CD8-positive, alpha-beta memory T cell (primary cell): ENCODE measurements around the gene CGB2. TPM values are rescaled to one million over a fixed set of nuclear protein-coding genes. Genes with fewer than 3 reads are reported as not detected.

Source experiments
- CTCF ChIA-PET: fragments of 350-600 bp; sonication (Branson Sonifier 250); formaldehyde crosslinking; loops from one replicate; lab custom pipeline; 2021; ENCODE audit warnings: antibody characterized with exemption; lab: Charles Lee
- POLR2A ChIA-PET: fragments of 350-600 bp; sonication (Branson Sonifier 250); formaldehyde crosslinking; loops from one replicate; lab custom pipeline; 2021; ENCODE audit warnings: antibody characterized with exemption; lab: Charles Lee
- DNase-seq, 5 donors: peaks; one replicate each; pipeline versions ENCODE4 v3.0.0 to v3.0.0-alpha.2; 2020 to 2022; ENCODE audit warnings: mixed read lengths in 1 of 5
- H3K27ac ChIP-seq: one replicate; pipeline ENCODE4 v1.7.0; 2013; ENCODE audit warnings: low read depth, mild to moderate bottlenecking, low read length, moderate library complexity
- H3K27me3 ChIP-seq: 2 replicates; pipeline ENCODE4 v1.7.0; 2013; ENCODE audit warnings: low read length, mild to moderate bottlenecking; ENCODE audit not compliant: insufficient read depth, poor library complexity, severe bottlenecking
- H3K36me3 ChIP-seq: 2 replicates; pipeline ENCODE4 v1.7.0; 2013; ENCODE audit warnings: mild to moderate bottlenecking, low read length, moderate library complexity; ENCODE audit not compliant: insufficient read depth
- H3K4me1 ChIP-seq: 2 replicates; pipeline ENCODE4 v1.7.0; 2013; ENCODE audit warnings: mild to moderate bottlenecking, low read length, moderate library complexity; ENCODE audit not compliant: insufficient read depth
- H3K4me3 ChIP-seq: 2 replicates; pipeline ENCODE4 v1.7.0; 2013; ENCODE audit warnings: mild to moderate bottlenecking, low read length
- H3K9me3 ChIP-seq: 2 replicates; pipeline ENCODE4 v1.7.0; 2013; ENCODE audit warnings: mild to moderate bottlenecking, low read length
- H3K27ac Mint-ChIP-seq, 8 donors: one replicate each; pipeline ENCODE4 v1.8.0; 2020 to 2021; ENCODE audit warnings: mixed read lengths in 8 of 8, mild to moderate bottlenecking in 6 of 8, inconsistent platforms in 3 of 8, moderate library complexity in 3 of 8
- H3K27me3 Mint-ChIP-seq, 2 donors: one replicate each; pipeline ENCODE4 v1.8.0; 2020 to 2021; ENCODE audit warnings: mixed read lengths in 2 of 2, mild to moderate bottlenecking in 1 of 2, moderate library complexity in 1 of 2
- H3K36me3 Mint-ChIP-seq, 3 donors: one replicate each; pipeline ENCODE4 v1.8.0; 2020 to 2021; ENCODE audit warnings: mixed read lengths in 3 of 3, inconsistent platforms in 1 of 3, mild to moderate bottlenecking in 1 of 3
- H3K4me1 Mint-ChIP-seq, 3 donors: one replicate each; pipeline ENCODE4 v1.8.0; 2020 to 2021; ENCODE audit warnings: mixed read lengths in 3 of 3, inconsistent platforms in 1 of 3, mild to moderate bottlenecking in 1 of 3
- H3K4me3 Mint-ChIP-seq, 7 donors: one replicate each; pipeline ENCODE4 v1.8.0; 2020 to 2021; ENCODE audit warnings: mixed read lengths in 7 of 7, mild to moderate bottlenecking in 6 of 7, moderate library complexity in 4 of 7, inconsistent platforms in 2 of 7
- H3K9me3 Mint-ChIP-seq, 5 donors: one replicate each; pipeline ENCODE4 v1.8.0; 2020 to 2022; ENCODE audit warnings: mixed read lengths in 5 of 5, mild to moderate bottlenecking in 3 of 5, moderate library complexity in 2 of 5, inconsistent platforms in 1 of 5
- polyA plus RNA-seq: library from polyadenylated mRNA; unstranded; fragments of 300-500 nt; fragmentation: Illumina TruSeq; gene quantifications from one replicate; pipeline ENCODE4 v1.2.3, GENCODE V29; 2021
- total RNA-seq, 2 experiments: library from RNA; stranded (reverse); gene quantifications; one replicate each; pipeline ENCODE4 v1.2.3, GENCODE V29; 2021

The CGB2 gene
- total and polyA plus RNA-seq, 3 experiments from 2014 or later: not detected

GRCh38 chr19:49011194-49011593 is 20.5 kb upstream of the CGB2 start:
- DNase-seq: no peak
- Mint-ChIP-seq H3K27me3 (no peaks in the 10 kb centered on the region), H3K27ac (peak overlapping the region in 1 of 8 donors; percentile 45), H3K4me3 (no peak overlapping the region), H3K36me3 (peaks cover 0 to 62% (median 2%) of the 10 kb centered on the region in 3 donors), H3K4me1 (no peaks in the 10 kb centered on the region), H3K9me3 (no peaks in the 10 kb centered on the region)
- no peaks in the 10 kb centered on the region for H3K36me3 ChIP-seq
- no peak overlapping the region for H3K27ac ChIP-seq
- CTCF ChIA-PET: interaction anchor here (3.0 kb wide), 1 partner anchor 18 kb away, joined by 11 read pairs; the partner anchor contains the start of genes GYS1 and RUVBL2
- no peak overlapping the region for H3K4me3 ChIP-seq
- no peaks in the 10 kb centered on the region for H3K9me3 ChIP-seq
- no peaks in the 10 kb centered on the region for H3K27me3 ChIP-seq
- H3K4me1 ChIP-seq: no peaks in the 10 kb centered on the region
- POLR2A ChIA-PET: no interaction called here

DNA sequence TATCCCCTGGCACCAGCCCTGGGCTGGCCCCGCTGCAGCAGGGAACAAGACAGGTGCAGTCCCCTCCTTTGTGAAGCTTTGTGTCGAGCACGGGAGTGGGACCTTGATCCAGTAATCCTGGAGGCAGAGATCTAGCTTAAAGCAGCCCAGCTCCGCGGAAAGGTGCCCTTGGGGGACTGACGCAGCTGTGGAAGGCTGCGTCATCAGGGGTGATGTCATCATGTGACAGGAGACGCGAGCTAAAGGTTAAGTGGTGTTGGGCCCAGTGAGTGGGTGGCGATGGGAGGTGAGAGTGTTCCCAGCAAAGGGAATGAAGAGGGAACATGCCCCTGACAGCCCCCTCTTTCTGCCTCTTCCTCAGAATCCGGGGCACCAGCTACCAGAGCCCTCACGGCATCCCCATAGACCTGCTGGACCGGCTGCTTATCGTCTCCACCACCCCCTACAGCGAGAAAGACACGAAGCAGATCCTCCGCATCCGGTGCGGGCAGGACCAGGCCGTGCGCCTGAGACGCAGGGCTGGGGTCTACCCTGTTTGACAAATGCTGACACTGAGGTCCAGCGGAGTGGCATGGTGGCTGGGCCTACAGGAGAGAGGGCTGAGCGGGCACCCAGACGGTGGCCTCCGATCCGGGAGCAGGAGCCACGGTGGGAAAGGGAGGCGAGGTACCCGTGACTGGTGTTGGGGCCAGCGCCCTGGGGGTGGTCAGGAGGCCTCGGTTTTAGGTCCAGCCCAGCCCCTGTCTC is 17.4 kb upstream of the CGB2 start:
- ChIA-PET POLR2A (no interaction called here), CTCF (interaction anchor here (3.0 kb wide), 1 partner anchor 21 kb away, joined by 11 read pairs; the partner anchor contains the start of genes GYS1 and RUVBL2)
- Mint-ChIP-seq H3K36me3 (peaks cover 0 to 46% (median 2%) of the 10 kb centered on the region in 3 donors), H3K27ac (no peak overlapping the region), H3K27me3 (no peaks in the 10 kb centered on the region), H3K4me3 (no peak overlapping the region), H3K9me3 (no peaks in the 10 kb centered on the region), H3K4me1 (peaks cover 10 to 19% (median 10%) of the 10 kb centered on the region in 3 donors)
- Histone ChIP-seq H3K36me3 (no peaks in the 10 kb centered on the region), H3K9me3 (no peaks in the 10 kb centered on the region), H3K4me1 (peaks cover 4% of the 10 kb centered on the region), H3K27ac (no peak overlapping the region), H3K27me3 (no peaks in the 10 kb centered on the region), H3K4me3 (no peak overlapping the region)
- DNase-seq: no peak

DNA sequence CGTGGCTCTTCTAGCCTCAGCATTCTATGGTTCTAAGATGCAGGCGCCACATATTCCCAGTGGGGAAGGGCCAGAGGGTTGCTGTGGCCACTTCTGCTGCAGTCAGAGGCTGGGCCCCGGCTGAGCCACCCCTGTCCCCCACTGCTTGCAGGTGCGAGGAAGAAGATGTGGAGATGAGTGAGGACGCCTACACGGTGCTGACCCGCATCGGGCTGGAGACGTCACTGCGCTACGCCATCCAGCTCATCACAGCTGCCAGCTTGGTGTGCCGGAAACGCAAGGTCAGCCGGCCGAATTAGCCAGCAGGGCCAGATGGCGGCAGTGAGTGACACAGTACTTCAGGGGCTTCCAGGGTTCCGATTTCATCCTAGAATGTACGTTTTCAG is 16.8 kb upstream of the CGB2 start:
- Mint-ChIP-seq H3K4me3 (no peak overlapping the region), H3K9me3 (no peaks in the 10 kb centered on the region), H3K27ac (no peak overlapping the region), H3K36me3 (peaks cover 0 to 40% (median 2%) of the 10 kb centered on the region in 3 donors), H3K27me3 (no peaks in the 10 kb centered on the region), H3K4me1 (peaks cover 11 to 25% (median 12%) of the 10 kb centered on the region in 3 donors)
- peaks cover 6% of the 10 kb centered on the region for H3K4me1 ChIP-seq
- H3K36me3 ChIP-seq: no peaks in the 10 kb centered on the region
- H3K27me3 ChIP-seq: no peaks in the 10 kb centered on the region
- ChIA-PET CTCF (no interaction called here), POLR2A (no interaction called here)
- H3K9me3 ChIP-seq: no peaks in the 10 kb centered on the region
- H3K4me3 ChIP-seq: no peak overlapping the region
- no peak for DNase-seq
- H3K27ac ChIP-seq: no peak overlapping the region

DNA sequence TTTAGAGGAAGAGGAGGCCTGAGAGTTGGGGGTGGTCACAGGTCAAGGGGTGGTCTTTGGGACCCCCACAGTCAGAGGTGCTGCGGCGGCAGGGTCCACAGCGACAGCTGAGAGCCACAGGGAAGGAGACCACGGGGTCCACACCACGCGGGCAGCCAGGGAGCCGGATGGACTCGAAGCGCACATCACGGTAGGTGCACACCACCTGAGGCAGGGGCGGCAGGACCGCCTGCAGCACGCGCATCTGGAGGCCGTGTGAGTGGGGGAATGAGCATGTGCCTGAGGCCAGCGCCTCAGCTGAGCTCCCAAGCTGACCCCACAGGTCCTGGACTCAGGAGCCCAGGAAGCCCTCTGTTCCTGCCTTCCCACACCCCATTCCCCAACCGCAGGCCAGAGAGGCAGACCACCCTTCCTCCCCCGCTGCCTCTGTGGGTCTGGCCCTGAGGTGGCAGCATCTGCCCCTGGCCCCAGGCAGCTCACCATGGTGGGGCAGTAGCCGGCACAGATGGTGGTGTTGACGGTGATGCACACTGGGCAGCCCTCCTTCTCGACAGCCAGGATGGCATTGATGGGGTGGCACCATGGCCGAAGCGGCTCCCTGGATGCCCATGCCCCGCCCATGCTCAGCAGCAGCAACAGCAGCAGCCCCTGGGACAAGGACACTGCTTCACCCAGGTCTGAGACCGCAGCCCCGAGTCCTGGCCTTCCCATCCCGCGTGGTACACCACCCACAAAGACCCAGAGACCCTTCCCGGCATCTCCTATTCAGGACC is 15.4 kb upstream of the CGB2 start:
- no peak overlapping the region for H3K4me3 ChIP-seq
- H3K9me3 Mint-ChIP-seq: no peaks in the 10 kb centered on the region
- no peak for DNase-seq
- peaks cover 0 to 28% (median 0%) of the 10 kb centered on the region in 3 donors for H3K36me3 Mint-ChIP-seq
- no peak overlapping the region for H3K27ac ChIP-seq
- peaks cover 6% of the 10 kb centered on the region for H3K4me1 ChIP-seq
- peaks cover 18 to 39% (median 22%) of the 10 kb centered on the region in 3 donors for H3K4me1 Mint-ChIP-seq
- ChIA-PET CTCF (interaction anchor here (1.2 kb wide), 1 partner anchor 23 kb away, joined by 3 read pairs; the partner anchor contains the start of genes GYS1 and RUVBL2), POLR2A (no interaction called here)
- no peaks in the 10 kb centered on the region for H3K9me3 ChIP-seq
- H3K4me3 Mint-ChIP-seq: peak overlapping the region in 3 of 7 donors; percentile 9 to 32 (median 28)
- H3K27ac Mint-ChIP-seq: peak overlapping the region in 1 of 8 donors; percentile 78
- H3K27me3 Mint-ChIP-seq: no peaks in the 10 kb centered on the region
- H3K36me3 ChIP-seq: no peaks in the 10 kb centered on the region
- no peaks in the 10 kb centered on the region for H3K27me3 ChIP-seq

DNA sequence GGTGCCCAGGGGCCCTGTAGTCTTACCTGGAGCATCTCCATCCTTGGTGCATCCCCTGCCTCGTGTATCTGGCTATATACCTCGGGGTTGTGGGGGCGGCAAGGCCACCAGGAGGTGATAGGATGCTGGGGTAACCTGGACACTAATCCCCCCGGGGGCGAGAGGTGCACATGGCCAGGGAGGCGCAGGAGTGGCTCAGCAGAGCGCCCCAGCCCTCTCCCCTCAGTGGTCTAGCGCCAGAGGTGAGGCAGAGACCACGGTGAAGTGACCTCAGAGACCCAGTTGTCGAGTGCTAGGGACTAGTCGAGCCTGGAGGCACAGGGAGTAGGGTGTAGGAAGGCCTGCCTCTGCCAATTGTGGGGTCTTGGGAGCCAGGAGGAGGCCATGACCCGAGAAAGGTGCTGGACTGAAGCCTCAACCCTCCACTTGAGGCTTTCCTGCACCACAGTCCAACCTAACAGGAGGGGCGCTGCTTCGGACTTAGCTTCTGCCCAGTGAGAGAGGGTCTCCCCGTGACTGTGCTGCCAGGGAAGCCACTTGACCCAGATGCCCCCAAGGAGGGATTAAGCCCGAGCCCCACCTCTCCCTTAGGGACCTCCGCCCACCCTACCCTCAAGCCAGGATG is 14.5 kb upstream of the CGB2 start, which contains the start of gene LHB:
Gene LHB, minus strand, starts transcription at position 51 of the 625 bp plus-strand sequence. Its CDS starts 10 bp downstream, at position 41.
- no peak within 1 kb of the TSS for H3K27ac ChIP-seq
- H3K4me1 ChIP-seq: peaks cover 6% of the 10 kb centered on the region
- Mint-ChIP-seq H3K36me3 (peaks cover 0 to 20% (median 0%) of the 10 kb centered on the region in 3 donors), H3K4me3 (peak within 1 kb of the TSS; percentile 77 to 94 (median 89)), H3K4me1 (peaks cover 21 to 42% (median 23%) of the 10 kb centered on the region in 3 donors), H3K27me3 (no peaks in the 10 kb centered on the region), H3K9me3 (no peaks in the 10 kb centered on the region), H3K27ac (peak within 1 kb of the TSS; percentile 17 to 92 (median 66))
- POLR2A ChIA-PET: interaction anchor here (0.5 to 1.2 kb wide), 3 partner anchors 25 to 750 kb away, joined by 3 read pairs; partner anchors contain the start of gene AP2A1
- no peaks in the 10 kb centered on the region for H3K36me3 ChIP-seq
- CTCF ChIA-PET: interaction anchor here (0.8 to 3.4 kb wide), 6 partner anchors 8 to 51 kb away, joined by 3 to 25 read pairs (median 6); partner anchors contain the start of genes FTL, GYS1 and RUVBL2
- H3K4me3 ChIP-seq: peak within 1 kb of the TSS; percentile 61
- DNase-seq: no peak
- no peaks in the 10 kb centered on the region for H3K9me3 ChIP-seq
- no peaks in the 10 kb centered on the region for H3K27me3 ChIP-seq

DNA sequence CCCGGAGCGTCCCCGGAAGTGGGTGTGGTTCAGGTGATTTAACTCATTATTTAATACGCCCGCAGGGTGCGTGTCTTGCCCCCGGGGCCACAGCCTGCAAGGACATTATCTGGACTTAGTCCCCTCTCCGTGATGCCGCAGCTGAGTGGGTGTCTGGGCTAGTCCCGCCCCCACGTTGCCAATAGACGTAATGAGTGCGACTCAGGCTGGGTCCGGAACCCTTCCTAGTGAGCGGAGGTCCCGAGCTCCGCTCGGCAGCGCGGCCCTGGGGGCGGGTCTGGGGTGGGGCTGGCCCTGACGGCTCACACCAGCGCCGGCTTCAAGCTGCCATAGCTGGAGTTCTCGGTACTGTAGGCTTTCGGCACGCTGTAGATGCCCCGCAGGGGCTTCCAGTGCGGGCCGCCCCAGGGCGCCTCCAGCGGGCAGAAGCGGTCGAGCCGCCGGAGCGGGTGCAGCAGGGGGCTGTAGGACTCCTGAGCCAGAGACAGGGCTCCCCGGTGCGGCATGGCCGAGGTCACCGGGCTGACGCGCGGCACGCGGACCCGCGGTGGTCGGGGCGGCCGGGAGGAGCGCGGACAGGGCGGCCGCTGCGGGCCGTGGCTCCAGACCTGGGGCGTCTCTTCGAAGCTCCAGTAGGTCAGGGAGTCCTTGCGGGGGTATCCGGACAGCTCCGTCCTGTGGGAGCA is 13.9 kb upstream of the CGB2 start:
- H3K4me1 Mint-ChIP-seq: peaks cover 21 to 42% (median 23%) of the 10 kb centered on the region in 3 donors
- no peaks in the 10 kb centered on the region for H3K36me3 ChIP-seq
- no peak overlapping the region for H3K27ac ChIP-seq
- peak overlapping the region; percentile 61 for H3K4me3 ChIP-seq
- H3K9me3 Mint-ChIP-seq: no peaks in the 10 kb centered on the region
- H3K9me3 ChIP-seq: no peaks in the 10 kb centered on the region
- ChIA-PET CTCF (interaction anchor here (0.8 to 3.4 kb wide), 7 partner anchors 9 to 52 kb away, joined by 3 to 25 read pairs (median 10); partner anchors contain the start of genes FTL, GYS1 and RUVBL2), POLR2A (interaction anchor here (0.5 to 1.6 kb wide), 4 partner anchors 24 to 749 kb away, joined by 3 to 10 read pairs (median 3); partner anchors contain the start of genes AP2A1, GYS1 and RUVBL2)
- no peaks in the 10 kb centered on the region for H3K27me3 Mint-ChIP-seq
- H3K27me3 ChIP-seq: no peaks in the 10 kb centered on the region
- peaks cover 6% of the 10 kb centered on the region for H3K4me1 ChIP-seq
- peak; percentile 54 to 80 (median 65) for DNase-seq
- H3K36me3 Mint-ChIP-seq: peaks cover 0 to 16% (median 0%) of the 10 kb centered on the region in 3 donors
- H3K27ac Mint-ChIP-seq: peak overlapping the region in 7 of 8 donors; percentile 17 to 92 (median 68)
- peak overlapping the region; percentile 77 to 94 (median 89) for H3K4me3 Mint-ChIP-seq
